Measurements from ENCODE around the gene CELF2.

Gene CELF2

GRCh38 chr10:11057018-11057417 lies 39.3 kb downstream of the CELF2 start:
- Histone ChIP-seq H3K27ac (ENCODE audit: low read length) (no peak overlapping the region), H3K27me3 (ENCODE audit: insufficient read depth, low read length, poor library complexity) (no peaks in the 10 kb centered on the region), H2AFZ (ENCODE audit: low read depth, low read length) (no peak overlapping the region), H3K79me2 (ENCODE audit: insufficient read depth, low read length) (no peaks in the 10 kb centered on the region), H3K4me3 (ENCODE audit: low read depth in 1 of 2, low read length in 2 of 2) (no peak overlapping the region), H4K20me1 (ENCODE audit: insufficient read depth, low read length) (no peaks in the 10 kb centered on the region), H3K36me3 (ENCODE audit: insufficient read depth, low read length) (no peaks in the 10 kb centered on the region), H3K9ac (ENCODE audit: low read depth, low read length) (no peak overlapping the region), H3K4me2 (ENCODE audit: insufficient read depth, low read length) (no peak overlapping the region), H3K9me3 (ENCODE audit: insufficient read depth, low read length, severe bottlenecking) (no peaks in the 10 kb centered on the region), H3K4me1 (ENCODE audit: insufficient read depth, low read length) (no peaks in the 10 kb centered on the region)
- TF ChIP-seq EZH2 (IDR thresholded peaks at IDR 0.05; ENCODE audit: borderline replicate concordance, low read depth, low read length, severe bottlenecking) (no peak), CTCF (IDR thresholded peaks at IDR 0.05; ENCODE audit: borderline replicate concordance, extremely low read depth, low read length, poor library complexity, severe bottlenecking) (no peak)
- DNase-seq: no peak
- no peak for ATAC-seq (ENCODE audit: insufficient read depth, low read depth)

DNA sequence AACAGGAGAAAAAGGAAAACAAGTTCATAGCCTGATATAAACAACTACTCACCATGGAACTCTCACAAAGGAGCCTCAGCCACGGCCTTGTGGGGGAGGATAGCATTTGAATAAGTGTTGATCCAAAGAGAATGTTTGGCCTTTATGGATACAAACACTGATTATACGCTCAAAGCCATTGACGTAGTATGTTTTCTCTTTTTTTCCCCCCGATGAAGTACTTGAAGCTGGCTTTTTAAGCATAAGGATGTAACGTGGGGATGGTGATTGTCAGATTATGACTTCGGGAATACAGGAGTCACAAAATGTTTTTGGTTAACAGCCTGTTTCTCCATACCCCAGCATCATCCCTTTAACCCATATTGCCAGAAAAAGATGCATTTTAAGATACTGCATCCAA lies 39.8 kb downstream of the CELF2 start:
- Histone ChIP-seq H3K27me3 (ENCODE audit: insufficient read depth, low read length, poor library complexity) (no peaks in the 10 kb centered on the region), H2AFZ (ENCODE audit: low read depth, low read length) (no peak overlapping the region), H3K4me3 (ENCODE audit: low read depth in 1 of 2, low read length in 2 of 2) (no peak overlapping the region), H4K20me1 (ENCODE audit: insufficient read depth, low read length) (no peaks in the 10 kb centered on the region), H3K9ac (ENCODE audit: low read depth, low read length) (no peak overlapping the region), H3K36me3 (ENCODE audit: insufficient read depth, low read length) (no peaks in the 10 kb centered on the region), H3K9me3 (ENCODE audit: insufficient read depth, low read length, severe bottlenecking) (no peaks in the 10 kb centered on the region), H3K4me1 (ENCODE audit: insufficient read depth, low read length) (no peaks in the 10 kb centered on the region), H3K79me2 (ENCODE audit: insufficient read depth, low read length) (no peaks in the 10 kb centered on the region), H3K27ac (ENCODE audit: low read length) (no peak overlapping the region), H3K4me2 (ENCODE audit: insufficient read depth, low read length) (no peak overlapping the region)
- ATAC-seq (ENCODE audit: insufficient read depth, low read depth) (no peak), DNase-seq (no peak)
- TF ChIP-seq EZH2 (IDR thresholded peaks at IDR 0.05; ENCODE audit: borderline replicate concordance, low read depth, low read length, severe bottlenecking): no peak
- no peak for TF ChIP-seq CTCF (IDR thresholded peaks at IDR 0.05; ENCODE audit: borderline replicate concordance, extremely low read depth, low read length, poor library complexity, severe bottlenecking)

GRCh38 chr10:11057994-11058393 lies 40.3 kb downstream of the CELF2 start:
- Histone ChIP-seq H3K27me3 (ENCODE audit: insufficient read depth, low read length, poor library complexity) (no peaks in the 10 kb centered on the region), H3K27ac (ENCODE audit: low read length) (no peak overlapping the region), H3K79me2 (ENCODE audit: insufficient read depth, low read length) (no peaks in the 10 kb centered on the region), H4K20me1 (ENCODE audit: insufficient read depth, low read length) (no peaks in the 10 kb centered on the region), H3K9me3 (ENCODE audit: insufficient read depth, low read length, severe bottlenecking) (no peaks in the 10 kb centered on the region), H2AFZ (ENCODE audit: low read depth, low read length) (no peak overlapping the region), H3K9ac (ENCODE audit: low read depth, low read length) (no peak overlapping the region), H3K4me3 (ENCODE audit: low read depth in 1 of 2, low read length in 2 of 2) (no peak overlapping the region), H3K4me1 (ENCODE audit: insufficient read depth, low read length) (no peaks in the 10 kb centered on the region), H3K36me3 (ENCODE audit: insufficient read depth, low read length) (no peaks in the 10 kb centered on the region), H3K4me2 (ENCODE audit: insufficient read depth, low read length) (no peak overlapping the region)
- no peak for DNase-seq
- TF ChIP-seq EZH2 (IDR thresholded peaks at IDR 0.05; ENCODE audit: borderline replicate concordance, low read depth, low read length, severe bottlenecking): no peak
- no peak for TF ChIP-seq CTCF (IDR thresholded peaks at IDR 0.05; ENCODE audit: borderline replicate concordance, extremely low read depth, low read length, poor library complexity, severe bottlenecking)
- no peak for ATAC-seq (ENCODE audit: insufficient read depth, low read depth)

- H3K4me2 ChIP-seq (ENCODE audit: insufficient read depth, low read length): no peak overlapping the region
- no peaks in the 10 kb centered on the region for H3K36me3 ChIP-seq (ENCODE audit: insufficient read depth, low read length)
- no peak for DNase-seq
- no peak overlapping the region for H3K27ac ChIP-seq (ENCODE audit: low read length)
- no peaks in the 10 kb centered on the region for H3K4me1 ChIP-seq (ENCODE audit: insufficient read depth, low read length)
- no peaks in the 10 kb centered on the region for H3K9me3 ChIP-seq (ENCODE audit: insufficient read depth, low read length, severe bottlenecking)
- H3K9ac ChIP-seq (ENCODE audit: low read depth, low read length): no peak overlapping the region
- no peaks in the 10 kb centered on the region for H3K79me2 ChIP-seq (ENCODE audit: insufficient read depth, low read length)
- TF ChIP-seq CTCF (IDR thresholded peaks at IDR 0.05; ENCODE audit: borderline replicate concordance, extremely low read depth, low read length, poor library complexity, severe bottlenecking): no peak
- TF ChIP-seq EZH2 (IDR thresholded peaks at IDR 0.05; ENCODE audit: borderline replicate concordance, low read depth, low read length, severe bottlenecking): no peak
- H4K20me1 ChIP-seq (ENCODE audit: insufficient read depth, low read length): no peaks in the 10 kb centered on the region
- no peaks in the 10 kb centered on the region for H3K27me3 ChIP-seq (ENCODE audit: insufficient read depth, low read length, poor library complexity)
- no peak overlapping the region for H3K4me3 ChIP-seq (ENCODE audit: low read depth in 1 of 2, low read length in 2 of 2)
- H2AFZ ChIP-seq (ENCODE audit: low read depth, low read length): no peak overlapping the region
- ATAC-seq (ENCODE audit: insufficient read depth, low read depth): no peak
These were observed 41.3 kb downstream of the CELF2 start for GRCh38 chr10:11058965-11059364.

All from DND-41 (cell line).